DMS79 treated with DMSO at 0.1 percent for 48 hours (cell line): ENCODE measurements around the gene ZNF664.

Experiments
- DNase-seq: peaks from one replicate; lab custom pipeline; 2025; lab: John Stamatoyannopoulos, UW

Gene ZNF664

GRCh38 chr12:124034297-124034696 is 61.3 kb downstream of the ZNF664 start:
- no peak for DNase-seq

GRCh38 chr12:124035163-124035562 is 62.1 kb downstream of the ZNF664 start:
- no peak for DNase-seq

GRCh38 chr12:124036171-124036598 is 63.2 kb downstream of the ZNF664 start:
- DNase-seq: no peak

- peak; percentile 52 for DNase-seq
These were observed 63.7 kb downstream of the ZNF664 start for GRCh38 chr12:124036657-124037109.

GRCh38 chr12:124037331-124037730 is 64.3 kb downstream of the ZNF664 start:
- DNase-seq: no peak

GRCh38 chr12:124039276-124039675 is 66.3 kb downstream of the ZNF664 start:
- no peak for DNase-seq

GRCh38 chr12:124040291-124040690 is 67.3 kb downstream of the ZNF664 start:
- DNase-seq: no peak

GRCh38 chr12:124040737-124041136 is 67.7 kb downstream of the ZNF664 start:
- DNase-seq: no peak

- no peak for DNase-seq
These were observed 68.9 kb downstream of the ZNF664 start for GRCh38 chr12:124041907-124042306.

GRCh38 chr12:124044021-124044420 is 71.0 kb downstream of the ZNF664 start:
- no peak for DNase-seq

GRCh38 chr12:124044809-124045321 is 71.8 kb downstream of the ZNF664 start:
- no peak for DNase-seq

GRCh38 chr12:124045671-124046455 is 72.8 kb downstream of the ZNF664 start:
- DNase-seq: no peak

GRCh38 chr12:124046456-124046740 is 73.4 kb downstream of the ZNF664 start:
- no peak for DNase-seq

- no peak for DNase-seq
These were observed 74.1 kb downstream of the ZNF664 start for GRCh38 chr12:124047045-124047566.

GRCh38 chr12:124049451-124050094 is 76.6 kb downstream of the ZNF664 start:
- no peak for DNase-seq

- DNase-seq: peak; percentile 78
These were observed 80.8 kb downstream of the ZNF664 start for GRCh38 chr12:124053851-124054250.

- DNase-seq: no peak
These were observed 82.1 kb downstream of the ZNF664 start for GRCh38 chr12:124055066-124055465.

GRCh38 chr12:124057691-124058090 is 84.7 kb downstream of the ZNF664 start:
- DNase-seq: no peak

GRCh38 chr12:124059752-124060151 is 86.7 kb downstream of the ZNF664 start:
- DNase-seq: no peak
